BJ (cell line): ENCODE data around the gene PYCR2. TPM values are rescaled to one million over a fixed set of nuclear protein-coding genes. Genes with fewer than 3 reads are reported as not detected.

Experiments
- CTCF ChIA-PET: fragments of 350-600 bp; formaldehyde crosslinking; extraction: SDS; loops from one replicate; lab custom pipeline; 2021; ENCODE audit warnings: antibody characterized with exemption, inconsistent platforms; lab: Yijun Ruan, JAX
- POLR2A ChIA-PET: fragments of 300-600 bp; sonication (Branson Sonifier 250); formaldehyde crosslinking; extraction: SDS; loops from one replicate; lab custom pipeline; 2021; ENCODE audit warnings: antibody characterized with exemption; lab: Charles Lee
- DNase-seq: peaks from one replicate; pipeline ENCODE4 v3.0.0-alpha.2; 2011; ENCODE audit warnings: low read depth
- H3K27me3 ChIP-seq: 2 replicates; pipeline ENCODE4 v1.6.0; 2011; ENCODE audit warnings: low read length; ENCODE audit not compliant: control insufficient read depth, insufficient read depth
- H3K36me3 ChIP-seq: 2 replicates; pipeline ENCODE4 v1.5.1; 2011; ENCODE audit warnings: low read length; ENCODE audit not compliant: control insufficient read depth, insufficient read depth
- H3K4me3 ChIP-seq: 2 replicates; pipeline ENCODE4 v1.5.1; 2011; ENCODE audit warnings: low read depth, mild to moderate bottlenecking, control low read depth, low read length
- CTCF ChIP-seq: IDR thresholded peaks from 2 replicates; pipeline ENCODE4 v1.5.1; 2011; ENCODE audit warnings: low read depth, mild to moderate bottlenecking, control low read depth, inconsistent platforms, low read length, moderate library complexity; ENCODE audit not compliant: insufficient read depth
- polyA plus RNA-seq: library from polyadenylated mRNA; depleted of rRNA; stranded (reverse); fragments of >200 nt; gene quantifications from 2 replicates; pipeline ENCODE4 v1.2.3, GENCODE V29; 2011

Gene PYCR2
- polyA plus RNA-seq, 1 experiment, result 81.1 TPM

GRCh38 chr1:225923381-225923691 lies 714 bp downstream of the PYCR2 start:
- Histone ChIP-seq H3K27me3 (no peaks in the 10 kb centered on the region), H3K4me3 (peak overlapping the region; percentile 78), H3K36me3 (peaks cover 10% of the 10 kb centered on the region)
- TF ChIP-seq CTCF, result no peak
- no peak for DNase-seq
- CTCF ChIA-PET, result interaction anchor here (1.7 to 2.8 kb wide), 2 partner anchors 12 to 449 kb away, joined by 4 to 8 read pairs; no protein-coding TSS in a partner anchor
- POLR2A ChIA-PET, result no interaction called here

- Histone ChIP-seq H3K27me3 (no peaks in the 10 kb centered on the region), H3K36me3 (peaks cover 12% of the 10 kb centered on the region), H3K4me3 (no peak overlapping the region)
- no peak for TF ChIP-seq CTCF
- DNase-seq, result no peak
- ChIA-PET CTCF (interaction anchor here (0.6 to 2.8 kb wide), 4 partner anchors 11 to 447 kb away, joined by 3 to 8 read pairs (median 5); no protein-coding TSS in a partner anchor), POLR2A (no interaction called here)
These were observed 2.0 kb downstream of the PYCR2 start for GRCh38 chr1:225921734-225922709.

DNA sequence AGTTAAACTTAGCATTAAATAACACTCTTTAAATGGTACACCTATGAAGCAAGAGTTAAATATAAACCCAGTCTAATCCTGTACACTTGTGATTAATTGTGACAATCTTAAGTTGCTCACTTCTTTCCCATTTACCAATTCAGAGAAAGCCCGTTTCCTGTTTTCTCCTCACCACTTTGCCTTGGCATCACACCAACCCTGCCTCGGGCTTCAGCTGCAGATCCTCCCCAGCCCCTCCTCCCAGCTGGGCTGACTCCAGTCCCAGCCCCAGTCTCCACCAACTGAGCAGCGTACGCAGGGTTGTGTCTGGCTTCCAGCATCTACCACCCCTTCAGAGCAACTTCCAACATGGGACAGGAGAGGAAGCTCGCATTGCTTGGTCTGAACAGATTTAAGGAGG lies 4.1 kb downstream of the PYCR2 start:
- peak; percentile 65 for DNase-seq
- CTCF ChIA-PET, result interaction anchor here (1.1 to 2.0 kb wide), 4 partner anchors 8 to 445 kb away, joined by 3 to 9 read pairs (median 4); no protein-coding TSS in a partner anchor
- no peaks in the 10 kb centered on the region for H3K27me3 ChIP-seq

DNA sequence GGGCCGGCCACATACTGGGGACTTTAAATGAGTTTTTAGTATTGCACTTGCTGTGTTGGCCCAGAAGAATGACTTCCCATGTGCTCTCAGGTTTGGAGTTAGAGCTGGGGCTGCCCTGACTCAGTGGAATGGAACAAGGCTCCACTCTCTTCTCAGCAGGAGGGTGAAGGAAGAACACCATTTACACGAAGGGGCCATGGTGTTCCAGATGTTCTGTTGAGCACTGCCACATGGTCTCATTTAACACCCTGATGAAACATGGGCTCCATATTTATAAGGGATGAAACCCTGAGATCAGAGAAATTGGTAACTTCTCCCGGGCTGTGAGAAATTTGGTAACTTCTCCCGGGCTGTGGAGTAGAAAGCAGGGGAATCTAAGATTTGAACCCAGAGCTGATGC lies 5.8 kb downstream of the PYCR2 start:
- Histone ChIP-seq H3K36me3 (peaks cover 13% of the 10 kb centered on the region), H3K4me3 (no peak overlapping the region), H3K27me3 (no peaks in the 10 kb centered on the region)
- ChIA-PET CTCF (no interaction called here), POLR2A (no interaction called here)
- TF ChIP-seq CTCF, result no peak
- DNase-seq, result no peak

More for the DNA sequence above, 4.1 kb downstream of the PYCR2 start:
- Histone ChIP-seq H3K36me3 (peaks cover 13% of the 10 kb centered on the region), H3K4me3 (no peak overlapping the region)
- POLR2A ChIA-PET, result no interaction called here
- TF ChIP-seq CTCF, result no peak

GRCh38 chr1:225917536-225917935 lies 6.5 kb downstream of the PYCR2 start:
- H3K36me3 ChIP-seq, result peaks cover 11% of the 10 kb centered on the region
- no peak for TF ChIP-seq CTCF
- POLR2A ChIA-PET, result no interaction called here
- no peak for DNase-seq
- H3K27me3 ChIP-seq, result no peaks in the 10 kb centered on the region
- CTCF ChIA-PET, result interaction anchor here (1.2 kb wide), 1 partner anchor 438 kb away, joined by 3 read pairs; no protein-coding TSS in a partner anchor
- no peak overlapping the region for H3K4me3 ChIP-seq
